Stimulated activated CD4-positive, alpha-beta T cell treated with anti-CD3 and anti-CD28 coated beads, TNF-alpha, amount 100 ng/mL, for 1 hour (primary cell): Measurements from ENCODE around the gene USP15.

Source experiments
- DNase-seq, 3 donors: peaks; one replicate each; pipeline ENCODE4 v3.0.0-alpha.2; 2020; ENCODE audit warnings: low read depth in 3 of 3, low spot score in 1 of 3

USP15 gene

DNA sequence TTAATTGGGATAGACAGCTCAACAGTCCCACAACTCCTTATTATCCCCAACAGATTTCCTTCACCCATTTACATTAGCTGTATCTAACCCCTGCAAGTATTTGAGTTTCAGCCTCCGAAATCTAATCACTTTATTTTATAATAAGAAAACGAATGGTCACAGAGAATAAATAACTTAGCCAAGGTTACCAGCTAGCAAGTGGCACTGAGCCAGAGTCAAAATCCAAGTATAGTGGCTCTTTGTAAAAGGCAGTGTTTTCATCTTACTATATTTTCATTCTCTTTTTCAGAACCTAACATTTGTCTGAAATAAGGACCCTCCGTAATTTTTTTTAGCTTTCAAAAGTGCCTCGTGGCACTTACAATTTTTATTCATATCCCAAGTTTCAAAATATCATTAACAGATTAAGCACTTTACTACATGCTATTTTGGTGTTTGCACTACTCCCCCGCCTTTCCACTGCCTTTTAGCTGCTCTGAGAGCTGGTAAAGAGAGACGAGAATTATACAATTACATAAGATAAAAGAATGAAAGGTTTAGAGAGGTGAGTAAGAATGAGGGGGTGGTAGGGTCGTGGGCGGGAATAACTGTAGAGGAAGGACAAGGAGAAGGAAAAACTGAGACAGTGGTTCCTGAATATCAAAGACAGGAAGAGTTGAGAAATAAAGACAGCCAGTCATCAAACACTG is 3.7 kb upstream of the USP15 start:
- DNase-seq, result peak in 2 of 3 donors; percentile 13 to 49

DNA sequence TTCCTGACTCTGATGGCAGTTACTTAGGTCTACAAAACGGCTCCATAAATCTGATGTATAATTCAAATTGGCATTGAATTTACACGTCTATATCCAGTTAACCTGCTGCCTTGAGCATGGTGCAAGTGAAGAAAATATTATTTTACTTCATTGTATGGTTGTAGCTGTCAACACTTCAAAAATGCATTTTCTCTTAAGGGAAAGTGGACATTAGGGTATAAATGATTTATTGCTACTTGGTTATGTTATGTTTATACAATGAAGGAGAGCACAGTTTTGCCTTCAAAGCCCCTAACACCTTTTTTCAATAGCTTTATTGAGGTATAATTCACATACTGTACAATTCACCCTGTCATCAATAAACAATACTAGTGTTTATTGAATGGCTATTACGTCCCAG is 2.0 kb upstream of the USP15 start:
- no peak for DNase-seq

DNA sequence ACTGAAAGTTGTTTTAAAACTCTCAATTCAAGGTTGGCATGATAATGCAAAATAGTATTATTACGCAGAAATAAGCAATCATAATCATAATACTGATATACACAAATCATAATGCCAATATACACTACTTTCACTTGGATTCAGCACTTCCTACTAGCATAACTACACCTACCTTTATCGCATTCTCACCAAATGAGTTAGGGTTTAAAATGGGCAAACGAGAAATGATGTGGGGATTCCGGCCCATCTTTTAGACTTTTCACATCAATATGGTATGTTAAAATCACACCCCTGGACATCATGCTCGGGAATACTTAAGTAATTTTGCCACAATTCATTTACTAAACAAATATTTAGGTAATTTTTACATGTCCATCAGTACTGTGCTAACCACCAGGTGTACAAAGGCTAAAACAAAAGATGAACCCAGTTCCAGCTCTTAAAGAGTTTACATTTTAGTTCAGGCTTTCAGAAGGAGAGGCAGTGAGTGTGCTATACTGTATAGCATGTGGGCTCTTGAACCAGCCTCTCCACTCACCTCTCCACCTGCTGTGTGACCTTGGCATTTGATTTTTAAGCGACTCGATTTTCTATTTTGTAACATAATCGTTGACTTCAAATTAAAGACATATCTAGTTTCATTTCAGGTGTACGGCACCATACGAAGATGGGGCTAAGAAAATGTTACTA is 1.1 kb upstream of the USP15 start:
- no peak for DNase-seq

DNA sequence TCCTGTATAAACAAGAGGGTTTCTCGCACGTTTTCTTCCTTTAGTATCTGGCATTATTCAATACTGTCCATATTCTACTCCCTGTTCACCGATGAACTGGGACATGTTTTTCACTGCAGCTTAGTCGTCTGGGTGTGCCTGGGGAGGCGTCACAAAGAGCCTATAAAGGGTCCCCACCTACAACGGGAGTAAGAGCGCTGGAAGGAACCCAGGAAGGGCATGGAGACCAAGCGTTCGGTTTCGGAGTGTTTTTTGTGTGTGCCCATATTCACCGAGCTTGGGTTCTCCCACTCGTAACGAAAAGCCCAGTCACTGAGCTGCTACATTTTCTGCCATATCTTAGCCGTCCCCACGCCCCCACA is 592 bp upstream of the USP15 start:
- no peak for DNase-seq

DNA sequence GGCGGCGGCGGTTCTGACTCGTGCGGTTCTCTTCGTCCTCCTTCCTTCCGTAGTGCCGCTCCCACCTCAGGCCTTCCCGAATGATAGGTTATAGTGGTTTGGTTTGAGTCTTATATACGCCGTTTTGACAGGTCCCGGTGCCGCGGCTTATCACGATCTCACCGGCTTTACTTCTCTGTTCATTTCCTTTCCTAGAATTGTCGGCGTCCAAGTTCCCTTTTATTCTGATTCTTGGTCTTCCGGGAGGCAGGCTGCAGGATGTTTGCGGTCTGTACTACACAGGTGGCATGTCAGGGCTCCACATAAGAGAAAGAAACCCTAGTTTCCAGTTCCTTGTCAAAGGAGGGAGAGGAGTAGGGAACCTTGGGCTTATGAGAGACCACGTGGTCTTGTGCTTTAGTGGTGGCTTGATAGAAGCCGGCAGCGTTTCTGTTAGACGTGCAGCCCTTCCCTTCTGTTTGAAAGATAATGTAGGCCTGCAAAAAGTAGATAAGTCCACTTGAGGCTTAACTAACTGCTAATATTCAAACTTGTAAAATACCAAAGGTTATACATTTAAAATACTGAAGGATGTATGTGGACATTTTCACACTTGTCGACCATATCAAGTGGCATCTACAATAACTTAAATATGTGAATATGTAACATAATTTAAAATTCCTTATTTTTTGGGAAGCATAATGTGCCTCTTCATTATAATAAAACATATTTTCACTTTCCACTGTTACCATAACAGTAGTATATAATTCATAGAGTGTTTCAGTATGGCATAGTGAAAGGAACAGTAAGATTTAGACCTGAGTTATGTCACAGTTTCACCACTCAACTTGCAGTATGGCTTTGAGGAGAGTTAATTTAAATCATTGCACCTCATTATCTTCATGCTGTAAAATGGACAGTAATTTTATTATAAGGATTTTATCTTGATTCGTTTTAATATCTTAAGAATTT is 804 bp downstream of the USP15 start:
- peak in 1 of 3 donors; percentile 4 for DNase-seq

DNA sequence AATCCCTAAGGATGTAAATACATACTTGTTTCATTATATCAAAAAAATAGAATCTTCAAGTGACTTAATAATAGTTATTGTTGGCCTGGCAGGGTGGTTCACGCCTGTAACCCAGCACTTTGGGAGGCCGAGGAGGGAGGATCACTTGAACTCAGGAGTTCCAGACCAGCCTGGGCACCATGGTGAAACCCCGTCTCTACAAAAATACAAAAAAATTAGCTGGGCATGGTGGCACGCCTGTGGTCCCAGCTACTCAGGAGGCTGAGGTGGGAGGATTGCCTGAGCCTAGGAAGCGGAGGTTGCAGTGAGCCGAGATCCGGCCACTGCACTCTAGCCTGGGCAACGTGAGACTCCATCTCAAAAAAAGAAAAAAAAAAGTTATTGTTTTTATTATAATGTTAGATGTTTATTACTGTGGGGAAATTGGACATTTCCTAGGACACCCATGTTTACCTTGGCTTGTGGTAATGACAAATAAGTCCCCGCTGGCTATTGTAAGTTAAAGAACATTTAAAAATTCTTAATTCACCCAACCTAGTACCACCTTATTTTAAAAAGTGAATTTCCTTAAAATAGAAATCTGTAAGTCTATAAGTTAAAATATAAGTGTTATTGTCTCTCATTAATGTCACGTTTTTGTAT is 1.8 kb downstream of the USP15 start:
- no peak for DNase-seq

DNA sequence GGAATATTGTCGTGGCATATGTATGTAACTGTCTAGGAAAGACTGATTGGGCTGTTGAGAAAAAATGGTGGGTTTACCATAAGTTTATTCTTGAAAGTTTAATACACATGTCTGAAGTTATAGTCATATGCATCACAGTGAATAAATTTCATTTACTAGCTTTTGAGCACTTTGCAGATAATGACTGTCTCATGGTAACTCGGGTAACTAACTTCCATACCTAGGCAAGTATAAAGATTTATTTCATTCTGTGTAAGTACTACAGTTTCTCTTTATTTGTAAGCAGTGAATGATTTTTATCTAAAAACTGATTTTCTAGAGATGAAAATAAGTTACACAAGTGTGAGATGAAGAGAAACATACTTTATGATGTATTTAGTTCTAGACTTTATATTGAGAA is 3.0 kb downstream of the USP15 start:
- DNase-seq, result no peak

DNA sequence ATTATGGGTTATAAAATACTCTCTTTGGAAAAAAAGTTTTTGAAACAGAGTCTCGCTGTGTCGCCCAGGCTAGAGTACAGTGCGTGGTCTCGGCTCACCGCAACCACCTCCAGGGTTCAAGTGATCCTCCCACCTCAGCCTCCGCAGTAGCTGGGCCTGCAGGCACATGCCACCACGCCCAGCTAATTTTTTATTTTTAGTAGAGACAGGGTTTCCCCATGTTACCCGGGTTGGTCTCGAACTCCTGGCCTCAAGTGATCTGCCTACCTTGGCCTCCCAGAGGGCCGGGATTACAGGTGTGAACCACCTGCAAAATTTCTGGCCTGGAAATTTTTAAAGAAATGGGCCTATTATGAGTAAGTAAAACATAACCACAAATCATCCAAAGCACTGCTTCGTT is 3.8 kb downstream of the USP15 start:
- no peak for DNase-seq

DNA sequence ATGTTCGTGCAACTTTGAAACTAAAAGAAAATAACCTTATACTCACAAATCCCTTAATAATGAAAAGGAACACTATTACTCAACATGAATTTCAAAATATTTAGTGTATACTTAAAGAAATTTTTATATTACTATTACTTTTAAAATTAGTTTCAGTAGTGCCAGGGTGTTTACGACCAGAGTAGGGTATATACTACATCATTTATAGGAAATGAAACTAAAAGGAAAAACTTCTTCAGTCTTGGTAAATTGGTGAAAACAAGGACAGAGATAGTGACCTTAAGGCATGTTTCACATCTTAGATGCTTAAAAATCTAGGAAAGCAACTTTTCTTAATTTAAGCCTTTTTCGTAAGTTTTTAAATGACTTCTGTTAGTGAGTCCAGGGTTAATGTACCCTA is 4.5 kb downstream of the USP15 start:
- no peak for DNase-seq

DNA sequence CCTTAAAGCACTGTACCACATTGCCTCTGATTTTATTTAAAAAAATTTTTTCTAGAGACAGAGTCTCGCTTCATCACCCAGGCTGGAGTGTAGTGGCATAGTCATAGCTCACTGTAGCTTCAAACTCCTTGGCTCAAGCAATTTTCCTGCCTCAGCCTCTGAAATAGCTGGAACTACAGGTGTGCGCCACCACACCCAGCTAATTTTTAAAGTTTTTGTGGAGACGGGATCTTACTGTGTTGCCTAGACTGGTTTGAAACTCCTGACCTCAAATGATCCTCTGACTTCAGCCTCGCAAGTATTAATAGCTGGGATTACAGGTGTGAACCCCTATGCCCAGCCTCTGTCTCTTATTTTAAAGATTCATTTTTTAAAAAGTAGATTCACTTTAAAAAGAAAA is 5.3 kb downstream of the USP15 start:
- DNase-seq, result no peak

DNA sequence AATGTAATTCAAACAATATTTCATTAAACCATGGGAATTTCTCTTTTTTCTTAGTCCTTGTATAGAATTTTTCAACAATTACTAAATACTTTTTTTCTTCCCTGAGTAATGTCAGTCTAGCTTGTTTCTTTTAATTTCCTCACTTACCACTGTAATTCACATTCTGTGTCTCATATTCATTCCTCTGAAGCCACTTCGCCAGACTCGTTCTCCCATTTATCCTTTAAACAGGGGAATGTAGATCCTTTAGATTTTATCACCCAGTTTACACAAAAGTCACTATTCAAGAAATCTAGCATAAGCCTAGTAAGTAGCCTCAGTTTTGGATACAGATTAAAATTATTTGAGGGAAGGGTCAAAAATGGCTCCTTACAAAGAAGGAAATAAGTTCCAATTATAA is 6.8 kb downstream of the USP15 start:
- no peak for DNase-seq

DNA sequence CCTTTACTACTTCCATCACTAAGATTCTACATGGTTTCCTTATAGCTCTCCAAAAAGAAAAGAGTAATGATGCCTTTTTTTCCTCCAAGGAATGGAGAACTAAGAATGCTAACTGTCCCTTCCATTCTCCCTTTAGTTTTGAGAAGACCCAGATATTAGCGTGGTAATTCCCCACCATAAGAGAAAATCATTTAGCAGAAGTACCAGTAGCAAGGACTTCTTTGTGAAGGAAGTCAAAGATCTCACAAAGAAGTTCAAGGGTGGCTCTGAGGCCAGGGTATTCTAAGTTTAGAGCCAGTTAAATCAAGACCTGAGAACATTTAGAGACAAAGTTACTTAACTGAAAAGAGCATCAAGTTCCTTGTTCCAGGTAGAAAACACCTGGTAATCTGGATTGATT is 7.3 kb downstream of the USP15 start:
- no peak for DNase-seq

DNA sequence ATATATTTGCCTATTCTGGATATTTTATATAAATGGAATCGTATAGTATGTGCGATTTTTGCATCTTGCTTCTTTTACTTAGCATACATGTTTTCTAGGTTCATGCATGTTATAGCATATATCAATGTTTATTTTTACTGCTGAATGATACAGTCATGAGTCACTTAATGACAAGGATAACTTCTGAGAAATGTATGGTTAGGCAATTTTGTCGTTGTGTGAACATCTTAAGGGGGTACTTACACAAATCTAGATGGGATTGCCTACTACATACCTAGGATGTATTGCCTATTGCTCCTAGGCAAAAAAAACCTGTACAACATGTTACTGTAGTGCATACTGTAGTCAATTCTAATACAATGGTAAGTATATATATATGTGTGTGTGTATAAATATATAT is 8.8 kb downstream of the USP15 start:
- DNase-seq, result no peak

DNA sequence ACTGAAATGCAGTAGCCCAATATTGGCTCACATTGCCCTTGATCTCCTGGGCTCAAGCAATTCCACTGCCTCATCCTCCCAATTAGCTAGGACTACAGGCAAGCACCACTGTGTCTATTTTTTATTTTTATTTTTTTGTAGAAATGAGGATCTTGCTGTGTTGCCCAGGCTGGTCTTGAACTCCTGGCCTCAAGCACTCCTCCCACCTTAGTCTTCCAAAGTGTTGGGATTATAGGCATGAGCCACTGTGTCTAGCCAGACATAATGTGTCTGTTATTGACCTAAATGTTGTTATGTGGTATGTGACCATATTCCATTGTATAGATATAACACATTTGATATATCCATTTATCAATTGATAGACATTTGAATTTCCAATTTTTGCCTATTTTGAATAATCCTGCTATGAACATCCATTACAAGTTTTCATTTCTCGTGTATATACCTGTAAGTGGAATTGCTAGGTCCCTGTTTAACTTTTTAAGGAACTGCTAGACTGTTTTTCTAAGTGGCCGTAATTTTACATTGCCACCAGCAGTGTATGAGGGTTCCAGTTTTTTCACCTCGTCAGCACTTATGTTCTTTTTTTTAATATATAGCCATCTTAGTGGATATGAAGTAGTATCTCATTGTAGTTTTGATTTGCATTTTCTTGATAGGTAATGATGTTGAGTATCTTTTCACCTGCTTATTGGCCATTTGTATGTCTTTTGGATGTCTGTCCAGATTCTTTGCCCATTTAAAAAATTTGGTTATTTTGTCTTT is 9.4 kb downstream of the USP15 start:
- DNase-seq, result no peak

DNA sequence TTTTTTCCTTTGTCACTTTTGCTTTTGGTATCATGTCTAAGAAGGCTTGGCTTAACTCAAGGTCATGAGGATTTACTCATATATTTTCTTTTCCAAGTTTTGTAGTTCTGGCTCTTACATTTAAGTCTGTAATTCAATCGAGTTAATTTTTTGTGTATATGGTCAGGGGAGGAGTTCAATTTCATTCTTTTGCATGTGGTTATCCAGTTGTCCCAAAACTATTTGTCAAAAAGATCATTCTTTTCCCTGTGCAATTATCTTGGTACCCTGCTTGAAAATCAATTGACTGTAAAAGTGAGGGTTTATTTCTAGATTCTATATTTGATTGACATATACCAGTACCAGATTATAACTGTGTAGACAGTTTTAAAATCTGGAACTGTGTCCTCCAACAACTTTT is 10.2 kb downstream of the USP15 start:
- DNase-seq, result no peak

DNA sequence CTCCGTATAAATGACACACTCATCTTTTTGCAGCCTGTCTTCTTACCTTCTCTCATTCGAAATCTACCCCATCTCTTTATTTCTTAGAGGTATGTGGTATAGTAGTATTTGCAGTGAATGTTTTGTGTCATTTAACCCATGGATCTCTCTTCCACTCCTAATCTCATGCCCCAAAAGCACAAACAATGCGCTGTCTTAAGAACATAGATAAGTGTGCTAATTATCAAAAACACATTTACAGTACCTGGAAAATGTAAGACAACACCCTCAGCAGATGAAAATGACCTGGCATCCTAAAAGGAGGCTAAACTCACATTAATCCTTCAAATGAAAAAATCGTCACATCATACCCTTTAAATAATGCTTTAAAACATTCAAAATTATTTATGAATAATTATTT is 10.7 kb downstream of the USP15 start:
- DNase-seq, result no peak

DNA sequence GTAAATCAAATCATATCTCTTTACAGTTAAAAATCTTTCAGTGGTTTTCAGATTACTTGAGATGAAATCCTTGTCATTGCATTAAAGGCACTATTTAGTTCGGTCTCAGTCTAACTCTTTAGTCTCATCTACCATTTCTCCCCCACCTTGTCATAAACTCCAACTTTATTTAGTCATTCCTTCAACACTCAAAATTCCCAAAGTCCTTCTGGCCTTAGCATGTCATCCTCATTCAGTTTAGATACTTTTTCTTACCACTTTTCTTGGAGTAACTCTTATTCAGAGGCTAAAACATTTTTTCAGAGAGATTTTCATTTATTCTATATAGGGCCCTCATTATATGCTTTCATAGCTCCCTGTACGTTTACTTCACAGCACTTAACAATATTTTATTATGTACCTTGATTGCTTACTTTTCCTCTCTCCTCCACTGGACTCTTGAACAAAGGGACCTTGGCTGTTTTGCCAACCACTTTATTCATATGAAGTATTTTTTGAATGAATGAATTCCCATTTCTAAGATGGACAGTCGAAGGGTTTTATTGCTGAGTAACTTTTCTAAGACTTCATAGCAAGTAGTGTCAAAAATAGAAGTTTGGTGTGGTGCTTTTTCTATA is 12.8 kb downstream of the USP15 start:
- DNase-seq, result no peak

DNA sequence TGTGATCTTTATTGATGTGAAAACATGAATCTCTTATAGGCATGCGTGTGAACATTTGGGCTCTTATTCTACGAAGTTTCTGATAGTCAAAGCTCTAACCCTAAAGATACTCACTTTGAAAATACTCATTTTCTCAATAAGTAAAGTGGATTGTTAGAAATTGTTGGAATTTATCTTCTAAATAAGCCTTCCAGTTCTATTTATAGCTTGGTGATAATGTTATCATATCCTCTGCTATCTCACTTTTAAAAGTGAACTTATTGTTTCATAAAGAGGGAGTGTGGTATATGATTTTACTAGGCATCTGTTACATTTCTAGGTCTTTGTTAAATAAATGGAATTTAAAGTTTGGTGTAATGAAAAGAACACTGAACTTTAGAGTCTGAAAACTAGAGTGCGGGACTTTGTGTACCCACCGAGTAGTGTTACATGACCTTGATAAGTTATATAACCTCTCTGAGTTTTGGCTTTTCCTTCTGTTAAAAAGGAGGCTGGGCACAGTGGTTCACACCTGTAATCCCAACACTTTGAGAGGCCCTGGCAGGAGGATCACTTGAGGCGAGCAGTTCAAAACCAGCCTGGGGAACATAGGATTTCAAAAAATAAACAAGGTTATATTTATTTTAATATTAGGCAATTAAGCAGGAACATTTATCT is 13.6 kb downstream of the USP15 start:
- no peak for DNase-seq

DNA sequence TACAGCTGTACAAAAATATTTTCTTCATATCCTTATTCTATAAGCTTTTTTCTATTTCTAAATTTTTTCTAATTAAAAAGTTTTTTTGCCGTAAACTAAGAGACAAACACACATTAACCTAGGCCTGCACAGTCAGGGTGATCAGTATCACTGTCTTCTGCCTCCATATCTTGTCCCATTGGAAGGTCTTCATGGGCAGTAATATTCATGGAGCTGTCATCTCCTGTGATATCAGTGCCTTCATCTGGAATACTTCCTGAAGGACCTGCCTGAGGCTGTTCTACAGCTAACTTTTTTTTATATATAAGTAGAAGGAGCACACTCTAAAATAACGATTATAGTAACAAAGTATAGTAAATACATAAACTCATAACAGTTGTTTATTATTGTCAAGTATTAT is 17.8 kb downstream of the USP15 start:
- DNase-seq, result no peak

DNA sequence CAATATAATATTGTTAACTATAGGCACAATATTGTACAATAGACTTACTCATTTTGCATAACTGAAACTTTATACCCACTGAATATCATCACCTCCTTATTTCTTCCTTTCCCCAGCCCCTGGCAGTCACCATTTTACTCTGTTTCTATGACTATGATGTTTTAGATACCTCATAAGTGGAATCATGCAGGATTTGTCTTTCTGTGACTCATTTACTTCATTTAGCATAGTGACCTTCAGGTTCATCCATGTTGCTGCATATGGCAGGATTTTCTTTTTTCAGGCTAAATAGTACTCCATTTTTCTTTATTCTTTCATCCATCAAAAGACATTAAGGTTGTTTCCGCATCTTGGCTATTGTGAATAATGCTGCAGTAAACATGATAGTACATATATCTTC is 18.9 kb downstream of the USP15 start:
- DNase-seq, result no peak
